OCI-LY3 (cell line): Measurements from ENCODE around the gene NPHP4.

Experiments used
- EZH2phosphoT487 ChIP-seq: fragments of 200-600 bp; shearing (Covaris generic); IDR thresholded peaks from 2 replicates; pipeline ENCODE4 v1.6.1; 2018; ENCODE audit warnings: antibody characterized with exemption, mixed run types, low read depth
- TF ChIP-seq, protein P1 (sequence below): fragments of 200-600, 300-600 bp; sonication (generic); IDR thresholded peaks from 2 replicates; pipeline ENCODE4 v1.5.1; 2014; ENCODE audit warnings: antibody characterized with exemption, low read length, low read depth

DNA sequence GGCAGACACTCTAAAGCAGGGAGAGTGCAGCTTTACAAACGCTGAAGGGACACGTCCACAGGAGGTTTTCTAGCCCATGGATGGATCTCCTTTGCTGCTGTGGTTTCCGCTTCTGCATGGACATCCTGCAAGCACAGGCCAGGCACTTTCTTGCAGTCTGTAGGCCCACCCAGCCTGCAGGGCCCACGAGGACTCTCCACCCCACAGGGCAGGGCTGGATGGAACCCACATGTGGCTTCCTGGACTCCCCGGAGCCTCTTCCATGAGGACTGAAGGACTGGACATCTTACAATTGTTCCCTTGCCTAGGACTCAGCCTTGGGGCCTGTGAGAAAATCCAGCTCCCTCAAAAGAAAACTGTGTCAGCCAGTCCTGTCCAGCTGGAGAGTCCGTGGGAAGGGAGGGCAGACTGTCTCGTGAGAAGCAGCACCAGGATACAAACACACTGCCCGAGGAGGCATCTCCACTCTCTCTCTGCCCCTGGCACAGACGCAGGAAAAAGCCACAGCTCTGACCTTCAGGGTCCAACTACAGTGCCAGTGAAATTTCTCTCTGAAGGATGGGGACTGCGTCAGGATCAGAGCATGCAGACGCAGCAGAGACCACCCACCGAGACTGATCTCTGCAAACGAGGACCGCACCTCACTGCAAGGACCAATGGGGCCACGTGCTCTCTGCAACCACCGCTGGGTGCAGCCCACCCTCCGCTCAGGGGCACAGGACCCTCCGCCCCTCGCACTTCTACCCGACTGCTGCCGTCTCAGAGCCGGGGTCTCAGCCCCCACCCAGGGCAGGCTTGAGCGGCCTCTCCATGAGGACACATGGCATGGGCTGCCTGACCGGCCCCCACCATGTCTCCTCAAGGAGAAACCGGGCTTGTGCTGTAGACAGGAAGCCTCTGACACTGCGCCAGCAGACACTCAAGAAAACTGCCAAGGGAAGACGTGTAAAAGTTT is 130.1 kb downstream of the NPHP4 start:
- TF ChIP-seq, protein P1, sequence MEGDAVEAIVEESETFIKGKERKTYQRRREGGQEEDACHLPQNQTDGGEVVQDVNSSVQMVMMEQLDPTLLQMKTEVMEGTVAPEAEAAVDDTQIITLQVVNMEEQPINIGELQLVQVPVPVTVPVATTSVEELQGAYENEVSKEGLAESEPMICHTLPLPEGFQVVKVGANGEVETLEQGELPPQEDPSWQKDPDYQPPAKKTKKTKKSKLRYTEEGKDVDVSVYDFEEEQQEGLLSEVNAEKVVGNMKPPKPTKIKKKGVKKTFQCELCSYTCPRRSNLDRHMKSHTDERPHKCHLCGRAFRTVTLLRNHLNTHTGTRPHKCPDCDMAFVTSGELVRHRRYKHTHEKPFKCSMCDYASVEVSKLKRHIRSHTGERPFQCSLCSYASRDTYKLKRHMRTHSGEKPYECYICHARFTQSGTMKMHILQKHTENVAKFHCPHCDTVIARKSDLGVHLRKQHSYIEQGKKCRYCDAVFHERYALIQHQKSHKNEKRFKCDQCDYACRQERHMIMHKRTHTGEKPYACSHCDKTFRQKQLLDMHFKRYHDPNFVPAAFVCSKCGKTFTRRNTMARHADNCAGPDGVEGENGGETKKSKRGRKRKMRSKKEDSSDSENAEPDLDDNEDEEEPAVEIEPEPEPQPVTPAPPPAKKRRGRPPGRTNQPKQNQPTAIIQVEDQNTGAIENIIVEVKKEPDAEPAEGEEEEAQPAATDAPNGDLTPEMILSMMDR, result no peak
- TF ChIP-seq EZH2phosphoT487, result no peak
